ENCODE results near the gene CUL5. TPM values are rescaled to one million over a fixed set of nuclear protein-coding genes. Genes with fewer than 3 reads are reported as not detected.
A peak's percentile ranks its signal among the peaks of the same experiment; 100 is the strongest.

The CUL5 gene
- total RNA-seq, 1 donor from 2014 or later: 29.7 TPM

DNA sequence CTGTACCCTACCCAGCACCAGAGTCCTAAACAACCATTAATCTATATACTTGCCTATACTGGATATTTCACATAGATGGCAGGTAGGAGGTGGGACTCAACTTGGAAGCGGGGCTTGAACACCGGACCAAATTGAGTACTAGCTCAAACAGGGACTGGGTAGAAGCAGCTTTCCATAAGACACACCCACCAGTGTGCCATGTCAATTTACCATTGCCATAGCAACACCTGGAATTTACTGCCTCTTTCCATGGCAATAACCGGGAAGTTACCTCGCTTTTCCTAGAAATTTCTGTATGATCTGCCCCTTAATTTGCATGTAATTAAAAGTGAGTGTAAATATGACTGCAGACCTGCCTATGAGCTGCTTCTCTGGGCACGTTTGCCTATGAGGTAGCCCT is 38.6 kb upstream of the CUL5 start:
- Histone ChIP-seq H3K27me3 (ENCODE audit: low read depth) (no peaks in the 10 kb centered on the region), H3K9me3 (no peaks in the 10 kb centered on the region), H3K27ac (no peak overlapping the region), H3K36me3 (no peaks in the 10 kb centered on the region), H3K4me3 (no peak overlapping the region), H3K4me1 (no peaks in the 10 kb centered on the region)
- ATAC-seq: no peak
- no peak for DNase-seq
- intact Hi-C loops (cut with DNase I): no loop called here
- TF ChIP-seq CTCF (IDR thresholded peaks at IDR 0.05): no peak

DNA sequence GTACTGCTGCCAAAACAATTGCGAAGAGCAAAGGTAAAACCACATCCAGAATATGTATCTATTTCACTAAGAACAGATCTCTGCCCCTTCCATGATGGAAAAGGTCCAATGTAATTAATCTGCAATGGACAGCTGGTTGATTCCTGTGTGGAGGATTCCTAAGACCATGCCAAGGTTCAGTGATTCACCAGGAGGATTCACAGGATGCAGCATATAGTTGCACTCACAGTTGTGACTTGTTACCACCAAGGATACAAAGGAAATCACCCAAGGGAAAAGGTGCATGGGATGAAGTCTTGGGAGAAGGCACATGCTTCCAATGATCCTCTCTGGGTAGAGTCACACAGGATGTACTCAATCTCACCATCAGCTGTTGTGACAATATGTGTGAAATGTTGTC is 35.1 kb upstream of the CUL5 start:
- no peaks in the 10 kb centered on the region for H3K9me3 ChIP-seq
- H3K4me3 ChIP-seq: no peak overlapping the region
- intact Hi-C loops (cut with DNase I): no loop called here
- TF ChIP-seq CTCF (IDR thresholded peaks at IDR 0.05): no peak
- ATAC-seq (no peak), DNase-seq (no peak)
- no peaks in the 10 kb centered on the region for H3K36me3 ChIP-seq
- no peak overlapping the region for H3K27ac ChIP-seq
- no peaks in the 10 kb centered on the region for H3K4me1 ChIP-seq
- H3K27me3 ChIP-seq (ENCODE audit: low read depth): no peaks in the 10 kb centered on the region

DNA sequence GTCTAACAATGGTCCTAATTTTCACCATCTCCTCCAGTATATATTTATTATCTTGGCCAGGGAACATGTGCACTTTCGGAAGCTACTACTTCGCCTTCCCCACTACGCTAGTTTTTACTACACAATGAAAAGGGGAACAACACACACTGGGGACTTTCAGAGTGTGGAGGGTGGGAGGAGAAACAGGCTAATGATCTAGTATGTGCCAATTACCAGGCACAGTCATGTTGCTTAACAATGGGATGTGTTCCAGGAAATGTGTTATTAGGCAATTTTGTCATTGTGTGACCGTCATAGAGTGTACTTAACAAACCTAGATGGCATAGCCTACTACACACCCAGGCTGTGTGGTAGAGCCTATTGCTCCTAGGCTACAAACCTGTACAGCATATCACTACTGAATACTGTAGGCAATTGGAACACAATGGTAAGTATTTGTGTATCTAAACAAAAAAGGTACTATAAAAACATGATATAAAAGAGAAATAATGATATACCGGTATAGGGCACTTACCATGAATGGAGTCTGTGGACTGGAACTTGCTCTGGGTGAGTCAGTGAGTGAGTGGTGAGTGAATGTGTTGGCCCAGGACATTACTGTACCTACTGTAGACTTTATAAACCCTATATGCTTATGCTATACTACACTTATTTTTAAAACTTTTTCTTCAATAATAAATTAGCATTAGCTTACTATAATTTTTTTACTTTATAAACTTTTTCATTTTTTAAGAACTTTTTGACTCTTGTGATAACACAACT is 20.1 kb upstream of the CUL5 start:
- H3K4me1 ChIP-seq: no peaks in the 10 kb centered on the region
- H3K9me3 ChIP-seq: no peaks in the 10 kb centered on the region
- DNase-seq (no peak), ATAC-seq (peak; percentile 76 to 88)
- no peak for TF ChIP-seq CTCF (IDR thresholded peaks at IDR 0.05)
- no peak overlapping the region for H3K4me3 ChIP-seq
- H3K27ac ChIP-seq: no peak overlapping the region
- no peaks in the 10 kb centered on the region for H3K27me3 ChIP-seq (ENCODE audit: low read depth)
- H3K36me3 ChIP-seq: no peaks in the 10 kb centered on the region
- intact Hi-C loops (cut with DNase I): no loop called here

DNA sequence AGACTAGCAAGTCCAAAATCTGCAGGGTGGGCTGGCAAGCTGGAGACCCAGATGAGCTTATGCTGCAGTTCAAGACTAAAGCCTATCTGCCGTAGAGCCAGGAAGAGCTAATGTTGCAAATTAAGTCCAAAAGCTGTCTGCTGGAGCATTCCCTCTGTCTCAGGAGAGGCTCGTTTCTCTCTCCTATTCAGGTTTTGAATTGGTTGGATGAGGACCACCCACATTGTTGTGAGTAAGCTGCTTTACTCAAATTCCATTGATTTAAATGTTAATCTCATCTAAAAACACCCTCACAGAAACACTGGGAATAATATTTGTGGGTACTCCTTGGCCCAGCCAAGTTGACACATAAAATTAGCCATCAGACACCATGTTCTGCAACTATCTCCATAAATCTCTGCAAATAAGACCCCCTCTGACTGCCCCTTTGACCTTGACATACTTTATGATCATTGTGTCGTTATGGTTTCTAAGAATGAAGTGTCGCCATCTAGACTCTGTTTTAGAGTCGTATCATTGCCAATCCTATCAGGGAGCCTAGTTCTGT is 16.8 kb upstream of the CUL5 start:
- no peak for TF ChIP-seq CTCF (IDR thresholded peaks at IDR 0.05)
- DNase-seq (no peak), ATAC-seq (no peak)
- no peak overlapping the region for H3K27ac ChIP-seq
- H3K4me1 ChIP-seq: no peaks in the 10 kb centered on the region
- H3K9me3 ChIP-seq: no peaks in the 10 kb centered on the region
- intact Hi-C loops (cut with DNase I): no loop called here
- no peaks in the 10 kb centered on the region for H3K36me3 ChIP-seq
- H3K4me3 ChIP-seq: no peak overlapping the region
- no peaks in the 10 kb centered on the region for H3K27me3 ChIP-seq (ENCODE audit: low read depth)

DNA sequence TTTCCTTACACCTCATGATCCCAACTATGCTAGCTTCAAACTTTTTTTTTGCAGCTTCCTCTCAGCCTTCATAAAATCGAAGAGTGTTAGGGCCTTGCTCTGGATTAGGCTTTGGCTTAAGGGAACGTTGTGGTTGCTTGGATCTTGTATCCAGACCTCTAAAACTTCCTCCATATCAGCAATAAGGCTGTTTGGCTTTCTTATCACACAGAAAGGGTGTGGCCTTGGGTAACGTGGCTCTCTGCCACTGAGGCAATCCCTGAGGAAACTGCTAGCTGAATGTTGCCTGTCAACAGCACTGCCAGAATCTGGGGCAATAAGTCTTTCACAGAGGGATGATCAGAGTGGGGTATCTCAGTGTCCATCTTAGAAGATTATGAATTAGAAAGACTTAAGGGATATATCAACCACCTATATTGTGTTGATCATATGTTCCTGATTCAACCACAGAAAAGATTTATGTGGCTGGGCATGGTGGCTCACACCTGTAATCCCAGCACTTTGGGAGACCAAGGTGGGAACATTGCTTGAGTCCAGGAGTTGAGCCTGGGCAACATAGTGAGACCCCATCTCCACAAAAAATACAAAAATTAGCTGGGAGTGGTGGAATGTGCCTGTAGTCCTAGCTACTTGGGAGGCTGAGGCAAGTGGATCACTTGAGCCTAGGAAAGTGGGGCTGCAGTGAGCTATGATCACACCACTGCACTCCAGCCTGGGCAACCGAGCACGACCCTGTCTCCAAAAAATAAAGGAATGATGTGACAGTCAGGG is 12.5 kb upstream of the CUL5 start:
- DNase-seq (no peak), ATAC-seq (no peak)
- H3K27ac ChIP-seq: no peak overlapping the region
- no peaks in the 10 kb centered on the region for H3K4me1 ChIP-seq
- no peak overlapping the region for H3K4me3 ChIP-seq
- H3K27me3 ChIP-seq (ENCODE audit: low read depth): no peaks in the 10 kb centered on the region
- intact Hi-C loops (cut with DNase I): no loop called here
- no peaks in the 10 kb centered on the region for H3K36me3 ChIP-seq
- TF ChIP-seq CTCF (IDR thresholded peaks at IDR 0.05): no peak
- no peaks in the 10 kb centered on the region for H3K9me3 ChIP-seq

All from lower lobe of right lung (tissue), 2 donors.